K562 (cell line): ENCODE measurements around the gene RAD17. TPM values are rescaled to one million over a fixed set of nuclear protein-coding genes. Genes with fewer than 3 reads are reported as not detected.
"Not testable (repeated sequence)": the region's sequence is repeated elsewhere in the genome, so short reads cannot be mapped to it uniquely, and the experiment has no call there.

ENCODE experiments used
- ATAC-seq: fragments of 200-7000 bp; cut with Tn5 transposase; 3 replicates; pipeline ENCODE4 v1.9.1; 2020; ENCODE audit warnings: moderate library complexity
- BruUV-seq: library from RNA; stranded (reverse); fragments of 400-500 nt; replicated peaks from 2 replicates; lab custom pipeline; 2021; lab: Mats Ljungman, UMichigan
- CTCF ChIA-PET: fragments of 300-600 bp; formaldehyde crosslinking; extraction: SDS; loops from one replicate; lab custom pipeline; 2021; ENCODE audit warnings: low intra/inter-chr PET ratio; lab: Yijun Ruan, JAX
- POLR2A ChIA-PET: fragments of 300-600, 350-650 bp; sonication (Branson Sonifier 250); formaldehyde crosslinking; extraction: SDS; loops from one replicate; lab custom pipeline; 2021; ENCODE audit warnings: antibody characterized with exemption, inconsistent platforms; lab: Yijun Ruan, JAX
- DNase-seq, 4 experiments: peaks; one replicate each; pipeline versions ENCODE4 v3.0.0 to v3.0.0-alpha.2; 2011 to 2018; ENCODE audit warnings: low spot score in 3 of 4, mixed read lengths in 3 of 4; ENCODE audit errors: extremely low read depth in 1 of 4
- FAIRE-seq: peaks from 2 replicates; lab custom pipeline; 2011; peaks lifted over from hg19 to GRCh38; lab: Jason Lieb, UNC
- H2AFZ ChIP-seq: 2 replicates; pipeline ENCODE4 v1.6.0; 2011; ENCODE audit warnings: low read depth, low read length, control low read depth, inconsistent platforms
- H3K27ac ChIP-seq: fragments of 200-600 bp; 3 replicates; pipeline ENCODE4 v1.8.0; 2011; ENCODE audit warnings: low read depth, mild to moderate bottlenecking, control low read depth, inconsistent platforms, low read length, moderate library complexity, mixed read lengths; ENCODE audit errors: extremely low read depth
- H3K27me3 ChIP-seq, 2 experiments: fragments of 300-600 bp in 1 of 2; 2 replicates in 1 of 2; 3 replicates in 1 of 2; pipeline versions ENCODE4 v1.6.0 to v1.8.0; 2011; ENCODE audit warnings: inconsistent platforms in 2 of 2, low read length in 2 of 2, mild to moderate bottlenecking in 1 of 2, mixed read lengths in 1 of 2, moderate library complexity in 1 of 2; ENCODE audit not compliant: control insufficient read depth in 2 of 2, insufficient read depth in 2 of 2
- H3K36me3 ChIP-seq: fragments of 300-600 bp; 3 replicates; pipeline ENCODE4 v1.8.0; 2011; ENCODE audit warnings: mild to moderate bottlenecking, low read length, inconsistent platforms; ENCODE audit not compliant: control insufficient read depth, insufficient read depth
- H3K4me1 ChIP-seq, 2 experiments: fragments of 200-600 bp in 1 of 2; replicated peaks in 1 of 2; 2 replicates in 1 of 2; 3 replicates in 1 of 2; pipeline versions ENCODE4 v1.5.1 to v1.8.0; 2011; ENCODE audit warnings: inconsistent platforms in 2 of 2, low read length in 2 of 2, mild to moderate bottlenecking in 1 of 2, mixed read lengths in 1 of 2, moderate library complexity in 1 of 2; ENCODE audit not compliant: control insufficient read depth in 2 of 2, insufficient read depth in 2 of 2
- H3K4me2 ChIP-seq: 2 replicates; pipeline ENCODE4 v1.6.1; 2011; ENCODE audit warnings: low read length, control low read depth, inconsistent platforms, mixed read lengths; ENCODE audit not compliant: insufficient read depth
- H3K4me3 ChIP-seq: fragments of 200-600 bp; sonication (generic), shearing (Covaris generic); 2 replicates; pipeline ENCODE4 v1.5.1; 2016; ENCODE audit warnings: control low read depth, inconsistent platforms
- H3K79me2 ChIP-seq: fragments of 200-600 bp; 3 replicates; pipeline ENCODE4 v1.8.0; 2011; ENCODE audit warnings: low read length, inconsistent platforms; ENCODE audit not compliant: control insufficient read depth, insufficient read depth
- H3K9ac ChIP-seq, 2 experiments: 2 replicates each; pipeline versions ENCODE4 v1.6.0 to v1.6.1; 2011; ENCODE audit warnings: low read depth in 2 of 2, low read length in 2 of 2, control low read depth in 1 of 2, inconsistent platforms in 1 of 2, mild to moderate bottlenecking in 1 of 2, mixed read lengths in 1 of 2; ENCODE audit not compliant: insufficient read depth in 1 of 2
- H3K9me1 ChIP-seq: one replicate; pipeline ENCODE4 v1.6.0; 2011; ENCODE audit warnings: inconsistent platforms, mild to moderate bottlenecking, low read length, moderate library complexity; ENCODE audit not compliant: control insufficient read depth, insufficient read depth
- H3K9me3 ChIP-seq: replicated peaks from 2 replicates; pipeline ENCODE4 v1.5.1; 2011; ENCODE audit warnings: low read depth, low read length, inconsistent platforms; ENCODE audit not compliant: control insufficient read depth, insufficient read depth
- H4K20me1 ChIP-seq: replicated peaks from 2 replicates; pipeline ENCODE4 v1.6.1; 2011; ENCODE audit warnings: low read length, inconsistent platforms, mixed read lengths; ENCODE audit not compliant: control insufficient read depth, insufficient read depth
- SMARCB1 ChIP-seq: IDR thresholded peaks from 2 replicates; pipeline ENCODE4 v1.6.1; 2011; ENCODE audit warnings: improper control_type of control experiment, low read depth; ENCODE audit not compliant: insufficient read length
- STAT5B ChIP-seq: fragments of 250-450 bp; sonication (Bioruptor Pico); IDR thresholded peaks from 2 replicates; pipeline ENCODE4 v1.8.0; 2021; ENCODE audit warnings: mild to moderate bottlenecking, inconsistent platforms
- ZNF121 ChIP-seq: sonication (generic); formaldehyde crosslinking; conservative IDR thresholded peaks from 2 replicates; pipeline ENCODE4 v1.8.0; 2022; ENCODE audit warnings: missing genetic modification reagents
- ZNF197 ChIP-seq: fragments of 200-800 bp; sonication (Bioruptor generic); IDR thresholded peaks from 2 replicates; pipeline ENCODE4 v1.6.1; 2016; ENCODE audit warnings: low read depth, missing genetic modification characterization, missing compliant biosample characterization
- WGBS: fragments of 100-300 bp; shearing (Covaris generic); methylation state at CpG from one replicate; pipeline ENCODE4 v1.1.6; 2016; ENCODE audit warnings: low coverage, mixed read lengths; ENCODE audit not compliant: insufficient coverage; ENCODE audit errors: missing lambda C conversion rate; 5-methylcytosine and 5-hydroxymethylcytosine counted together
- in situ Hi-C: fragments of 300-500 bp; cut with MboI; formaldehyde crosslinking; loops from 4 replicates; pipeline ENCODE4 v1.15.0; 2018; ENCODE audit warnings: inconsistent platforms, mixed read lengths
- intact Hi-C: fragments of 100-400 bp; cut with micrococcal nuclease; formaldehyde crosslinking; loops from 2 replicates; pipeline ENCODE4 v1.14.2; 2022
- polyA plus RNA-seq, 8 experiments: library from polyadenylated mRNA; depleted of rRNA in 4 of 8; stranded (reverse) in 5 of 8; unstranded in 3 of 8; fragments of >200 nt; fragmentation: Nextera tagmentation in 2 of 8; fragmentation: Illumina TruSeq in 1 of 8; extraction: Ambion mirVana in 2 of 8; extraction: Trizol in 1 of 8; gene quantifications; 2 replicates each; pipeline versions ENCODE4 v1.2.1 to v1.2.3, GENCODE V29; 2011 to 2014; ENCODE audit warnings: inconsistent platforms in 1 of 8, missing spikeins in 1 of 8
- total RNA-seq, 7 experiments: library from RNA; depleted of rRNA in 6 of 7; stranded (reverse); fragments of >200 nt in 6 of 7; fragmentation: Illumina TruSeq in 2 of 7; extraction: Trizol in 2 of 7; gene quantifications; 2 replicates each; pipeline versions ENCODE4 v1.2.1 to v1.2.3, GENCODE V29; 2011 to 2021; ENCODE audit warnings: low replicate concordance in 1 of 7
- TF ChIP-seq, protein P1 (sequence below): fragments of 450-650 bp; conservative IDR thresholded peaks from 2 replicates; pipeline ENCODE4 v1.6.1; 2016; ENCODE audit warnings: missing genetic modification characterization, low read depth, mild to moderate bottlenecking, control low read depth, missing compliant biosample characterization

RAD17 gene
- total and polyA plus RNA-seq, 9 of the 15 experiments (the other 6 are each of a cell fraction or from before 2014, with no cell fraction given) = 21.1 to 50.1 (median 40.1) TPM

DNA sequence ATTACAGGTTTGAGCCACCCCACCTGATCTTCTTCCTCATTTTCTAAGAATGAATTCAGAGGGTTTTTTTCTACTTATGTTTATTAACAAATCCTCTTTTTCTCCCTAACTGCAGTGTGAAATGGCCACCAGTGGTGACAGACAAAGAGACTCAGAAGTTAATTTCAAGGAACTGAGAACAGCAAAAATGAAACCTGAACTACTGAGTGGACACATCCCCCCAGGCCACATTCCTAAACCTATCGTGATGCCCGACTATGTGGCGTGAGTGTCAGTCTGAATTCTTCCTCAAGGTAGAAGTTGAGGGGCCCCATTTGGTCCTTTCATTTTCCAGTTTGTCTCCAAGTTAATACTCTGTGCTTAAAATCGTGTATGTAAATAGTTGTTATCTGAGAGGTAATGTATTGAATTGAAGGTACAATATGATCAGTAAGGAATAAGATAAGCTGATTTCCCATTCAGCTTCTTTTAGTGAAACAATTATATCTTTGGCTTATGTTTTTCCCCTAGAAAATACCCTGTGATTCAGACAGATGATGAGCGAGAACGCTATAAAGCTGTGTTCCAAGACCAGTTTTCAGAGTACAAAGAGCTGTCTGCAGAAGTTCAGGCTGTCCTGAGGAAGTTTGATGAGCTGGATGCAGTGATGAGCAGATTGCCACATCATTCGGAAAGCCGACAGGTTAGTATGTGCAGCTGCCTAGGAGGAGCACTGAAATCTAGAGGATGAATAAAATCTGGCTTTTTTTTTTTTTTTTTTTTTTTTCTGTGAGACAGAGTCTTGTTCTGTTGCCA is 63.0 kb downstream of the RAD17 start (continued):
- TF ChIP-seq, protein P1, sequence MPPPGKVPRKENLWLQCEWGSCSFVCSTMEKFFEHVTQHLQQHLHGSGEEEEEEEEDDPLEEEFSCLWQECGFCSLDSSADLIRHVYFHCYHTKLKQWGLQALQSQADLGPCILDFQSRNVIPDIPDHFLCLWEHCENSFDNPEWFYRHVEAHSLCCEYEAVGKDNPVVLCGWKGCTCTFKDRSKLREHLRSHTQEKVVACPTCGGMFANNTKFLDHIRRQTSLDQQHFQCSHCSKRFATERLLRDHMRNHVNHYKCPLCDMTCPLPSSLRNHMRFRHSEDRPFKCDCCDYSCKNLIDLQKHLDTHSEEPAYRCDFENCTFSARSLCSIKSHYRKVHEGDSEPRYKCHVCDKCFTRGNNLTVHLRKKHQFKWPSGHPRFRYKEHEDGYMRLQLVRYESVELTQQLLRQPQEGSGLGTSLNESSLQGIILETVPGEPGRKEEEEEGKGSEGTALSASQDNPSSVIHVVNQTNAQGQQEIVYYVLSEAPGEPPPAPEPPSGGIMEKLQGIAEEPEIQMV = no peak
- TF ChIP-seq ZNF197 (CRISPR knock-in tag) (no peak), SMARCB1 (no peak), STAT5B (CRISPR knock-in tag) (no peak)

GRCh38 chr5:69435276-69435884 is 65.8 kb downstream of the RAD17 start:
- POLR2A ChIA-PET, H4K20me1 ChIP-seq, H3K4me2 ChIP-seq, H3K4me3 ChIP-seq, in situ Hi-C loops, H3K27me3 ChIP-seq, H3K9me1 ChIP-seq, H3K9me3 ChIP-seq, FAIRE-seq, H3K79me2 ChIP-seq, CTCF ChIA-PET, H3K9ac ChIP-seq, H3K27ac ChIP-seq, H2AFZ ChIP-seq, BruUV-seq, ATAC-seq, H3K4me1 ChIP-seq, H3K36me3 ChIP-seq, intact Hi-C loops, DNase-seq: not testable (repeated sequence)
- 38% methylated on average over 5 of the region's 5 CpGs for WGBS
- TF ChIP-seq ZNF121 (CRISPR knock-in tag) = peak; percentile 69
